Activated T-helper 17 cell treated with anti-CD3 and anti-CD28 coated beads, Interleukin-2, amount 50 U/mL, for 72 hours (primary cell): ENCODE results near the gene CBARP. TPM values are rescaled to one million over a fixed set of nuclear protein-coding genes. Genes with fewer than 3 reads are reported as not detected.

Experiments
- ATAC-seq: fragments of 150-1000 bp; cut with Tn5 transposase; replicated peaks from 2 replicates; pipeline ENCODE4 v1.10.0; 2021; ENCODE audit warnings: mild to moderate bottlenecking, moderate library complexity
- H3K27ac Mint-ChIP-seq: one replicate; pipeline ENCODE4 v1.8.0; 2022; ENCODE audit warnings: mixed read lengths
- H3K27me3 Mint-ChIP-seq: one replicate; pipeline ENCODE4 v1.8.0; 2022; ENCODE audit warnings: mixed read lengths
- H3K36me3 Mint-ChIP-seq: one replicate; pipeline ENCODE4 v1.8.0; 2022; ENCODE audit warnings: low read depth, mild to moderate bottlenecking, mixed read lengths
- H3K4me1 Mint-ChIP-seq: one replicate; pipeline ENCODE4 v1.8.0; 2022; ENCODE audit warnings: mixed read lengths
- H3K4me3 Mint-ChIP-seq: one replicate; pipeline ENCODE4 v1.8.0; 2022; ENCODE audit warnings: mild to moderate bottlenecking, mixed read lengths
- H3K9me3 Mint-ChIP-seq: one replicate; pipeline ENCODE4 v1.8.0; 2022; ENCODE audit warnings: mixed read lengths
- total RNA-seq, 2 donors: library from RNA; stranded (reverse); gene quantifications; one replicate each; pipeline ENCODE4 v1.2.3, GENCODE V29; 2022

The CBARP gene
- total RNA-seq, 2 donors from 2014 or later, result 0.77 to 1.4 TPM

GRCh38 chr19:1235625-1236538 is 1.9 kb downstream of the CBARP start:
- peaks cover 6% of the 10 kb centered on the region for H3K4me1 Mint-ChIP-seq
- H3K27me3 Mint-ChIP-seq, result peaks cover 5% of the 10 kb centered on the region
- H3K4me3 Mint-ChIP-seq, result peak overlapping the region; percentile 19
- no peak for ATAC-seq
- no peak overlapping the region for H3K27ac Mint-ChIP-seq
- H3K9me3 Mint-ChIP-seq, result no peaks in the 10 kb centered on the region
- H3K36me3 Mint-ChIP-seq, result peaks cover 6% of the 10 kb centered on the region

- Mint-ChIP-seq H3K4me3 (no peak overlapping the region), H3K36me3 (peaks cover 6% of the 10 kb centered on the region), H3K27me3 (peaks cover 5% of the 10 kb centered on the region), H3K4me1 (peaks cover 6% of the 10 kb centered on the region), H3K27ac (no peak overlapping the region), H3K9me3 (no peaks in the 10 kb centered on the region)
- no peak for ATAC-seq
Observed at GRCh38 chr19:1234955-1235380, 2.8 kb downstream of the CBARP start.

GRCh38 chr19:1234051-1234954 is 3.5 kb downstream of the CBARP start:
- no peak for ATAC-seq
- H3K27me3 Mint-ChIP-seq, result peaks cover 5% of the 10 kb centered on the region
- H3K4me1 Mint-ChIP-seq, result peaks cover 6% of the 10 kb centered on the region
- no peak overlapping the region for H3K27ac Mint-ChIP-seq
- H3K9me3 Mint-ChIP-seq, result no peaks in the 10 kb centered on the region
- no peak overlapping the region for H3K4me3 Mint-ChIP-seq
- peaks cover 6% of the 10 kb centered on the region for H3K36me3 Mint-ChIP-seq

- H3K4me1 Mint-ChIP-seq, result no peaks in the 10 kb centered on the region
- no peaks in the 10 kb centered on the region for H3K9me3 Mint-ChIP-seq
- no peaks in the 10 kb centered on the region for H3K36me3 Mint-ChIP-seq
- ATAC-seq, result no peak
- H3K4me3 Mint-ChIP-seq, result no peak overlapping the region
- H3K27me3 Mint-ChIP-seq, result no peaks in the 10 kb centered on the region
- no peak overlapping the region for H3K27ac Mint-ChIP-seq
Observed at GRCh38 chr19:1233115-1233667, 4.6 kb downstream of the CBARP start.

GRCh38 chr19:1232652-1233072 is 5.1 kb downstream of the CBARP start:
- Mint-ChIP-seq H3K4me1 (no peaks in the 10 kb centered on the region), H3K27me3 (no peaks in the 10 kb centered on the region), H3K9me3 (no peaks in the 10 kb centered on the region), H3K27ac (no peak overlapping the region), H3K36me3 (no peaks in the 10 kb centered on the region), H3K4me3 (no peak overlapping the region)
- ATAC-seq, result no peak

- Mint-ChIP-seq H3K36me3 (peaks cover 4% of the 10 kb centered on the region), H3K27ac (no peak overlapping the region), H3K4me1 (no peaks in the 10 kb centered on the region), H3K9me3 (no peaks in the 10 kb centered on the region), H3K27me3 (no peaks in the 10 kb centered on the region), H3K4me3 (no peak overlapping the region)
- no peak for ATAC-seq
Observed at GRCh38 chr19:1231729-1232637, 5.8 kb downstream of the CBARP start.

GRCh38 chr19:1230783-1231489 is 6.9 kb downstream of the CBARP start:
- Mint-ChIP-seq H3K36me3 (peaks cover 5% of the 10 kb centered on the region), H3K4me3 (no peak overlapping the region), H3K9me3 (no peaks in the 10 kb centered on the region), H3K4me1 (no peaks in the 10 kb centered on the region), H3K27me3 (no peaks in the 10 kb centered on the region), H3K27ac (no peak overlapping the region)
- ATAC-seq, result no peak

GRCh38 chr19:1229924-1230782 is 7.7 kb downstream of the CBARP start:
- Mint-ChIP-seq H3K27ac (no peak overlapping the region), H3K4me3 (no peak overlapping the region), H3K36me3 (peaks cover 5% of the 10 kb centered on the region), H3K9me3 (no peaks in the 10 kb centered on the region), H3K4me1 (no peaks in the 10 kb centered on the region), H3K27me3 (no peaks in the 10 kb centered on the region)
- ATAC-seq, result no peak

GRCh38 chr19:1229056-1229923 is 8.5 kb downstream of the CBARP start:
- Mint-ChIP-seq H3K4me3 (no peak overlapping the region), H3K9me3 (no peaks in the 10 kb centered on the region), H3K4me1 (no peaks in the 10 kb centered on the region), H3K27me3 (no peaks in the 10 kb centered on the region), H3K36me3 (peaks cover 5% of the 10 kb centered on the region), H3K27ac (no peak overlapping the region)
- no peak for ATAC-seq

GRCh38 chr19:1228161-1228957 is 9.4 kb downstream of the CBARP start:
- no peak overlapping the region for H3K27ac Mint-ChIP-seq
- ATAC-seq, result no peak
- H3K9me3 Mint-ChIP-seq, result no peaks in the 10 kb centered on the region
- H3K27me3 Mint-ChIP-seq, result no peaks in the 10 kb centered on the region
- no peaks in the 10 kb centered on the region for H3K4me1 Mint-ChIP-seq
- peaks cover 5% of the 10 kb centered on the region for H3K36me3 Mint-ChIP-seq
- H3K4me3 Mint-ChIP-seq, result no peak overlapping the region

GRCh38 chr19:1227304-1228054 is 10.3 kb downstream of the CBARP start:
- H3K9me3 Mint-ChIP-seq, result no peaks in the 10 kb centered on the region
- H3K4me3 Mint-ChIP-seq, result no peak overlapping the region
- H3K27me3 Mint-ChIP-seq, result no peaks in the 10 kb centered on the region
- no peak for ATAC-seq
- peaks cover 5% of the 10 kb centered on the region for H3K36me3 Mint-ChIP-seq
- H3K27ac Mint-ChIP-seq, result no peak overlapping the region
- H3K4me1 Mint-ChIP-seq, result no peaks in the 10 kb centered on the region
